ENCODE measurements around the gene KLF13. TPM values are rescaled to one million over a fixed set of nuclear protein-coding genes. Genes with fewer than 3 reads are reported as not detected.

The KLF13 gene
- total RNA-seq, 1 donor, result 58.6 TPM

DNA sequence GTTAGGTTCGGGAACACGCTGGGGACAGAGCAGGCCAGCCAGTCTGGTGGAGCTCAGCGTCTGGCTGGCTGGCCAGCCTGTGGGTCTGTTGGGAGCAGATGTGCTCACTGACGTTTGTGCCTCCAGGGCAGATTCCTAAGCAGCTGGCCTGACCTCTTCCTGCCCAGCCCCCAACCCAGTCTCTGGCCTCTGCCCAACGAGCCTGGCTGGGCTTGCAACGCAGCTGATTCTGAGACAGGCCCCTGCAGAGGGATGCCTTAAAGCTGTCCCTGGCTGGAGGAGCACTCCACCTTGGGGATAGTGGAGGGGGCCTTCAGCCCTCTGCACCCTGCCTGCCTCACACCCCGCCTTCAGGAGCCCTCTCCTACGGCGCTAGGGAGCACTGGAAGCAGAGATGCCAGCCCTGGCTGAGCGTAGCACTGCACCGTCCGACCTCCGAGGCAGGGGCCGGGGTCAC is 46.0 kb downstream of the KLF13 start:
- Histone ChIP-seq H3K79me2 (ENCODE audit: insufficient read depth, low read length) (peaks cover 84% of the 10 kb centered on the region), H3K4me3 (ENCODE audit: insufficient read depth, low read length) (no peak overlapping the region), H3K9me3 (ENCODE audit: low read depth, low read length) (no peaks in the 10 kb centered on the region), H4K20me1 (ENCODE audit: insufficient read depth, low read length) (peaks cover 28% of the 10 kb centered on the region), H2AFZ (ENCODE audit: low read length) (no peak overlapping the region), H3K27me3 (ENCODE audit: insufficient read depth, low read length) (no peaks in the 10 kb centered on the region), H3K27ac (ENCODE audit: low read depth, low read length) (no peak overlapping the region), H3K36me3 (ENCODE audit: insufficient read depth, low read length) (peaks cover 7% of the 10 kb centered on the region), H3K4me1 (ENCODE audit: insufficient read depth, low read length) (peaks cover 5% of the 10 kb centered on the region), H3K4me2 (ENCODE audit: insufficient read depth, low read length) (no peak overlapping the region)
- peak; percentile 94 for DNase-seq (ENCODE audit: insufficient read length, low spot score, missing footprints)
- TF ChIP-seq CTCF (IDR thresholded peaks at IDR 0.05; ENCODE audit: extremely low read depth, low read depth, low read length), result no peak

DNA sequence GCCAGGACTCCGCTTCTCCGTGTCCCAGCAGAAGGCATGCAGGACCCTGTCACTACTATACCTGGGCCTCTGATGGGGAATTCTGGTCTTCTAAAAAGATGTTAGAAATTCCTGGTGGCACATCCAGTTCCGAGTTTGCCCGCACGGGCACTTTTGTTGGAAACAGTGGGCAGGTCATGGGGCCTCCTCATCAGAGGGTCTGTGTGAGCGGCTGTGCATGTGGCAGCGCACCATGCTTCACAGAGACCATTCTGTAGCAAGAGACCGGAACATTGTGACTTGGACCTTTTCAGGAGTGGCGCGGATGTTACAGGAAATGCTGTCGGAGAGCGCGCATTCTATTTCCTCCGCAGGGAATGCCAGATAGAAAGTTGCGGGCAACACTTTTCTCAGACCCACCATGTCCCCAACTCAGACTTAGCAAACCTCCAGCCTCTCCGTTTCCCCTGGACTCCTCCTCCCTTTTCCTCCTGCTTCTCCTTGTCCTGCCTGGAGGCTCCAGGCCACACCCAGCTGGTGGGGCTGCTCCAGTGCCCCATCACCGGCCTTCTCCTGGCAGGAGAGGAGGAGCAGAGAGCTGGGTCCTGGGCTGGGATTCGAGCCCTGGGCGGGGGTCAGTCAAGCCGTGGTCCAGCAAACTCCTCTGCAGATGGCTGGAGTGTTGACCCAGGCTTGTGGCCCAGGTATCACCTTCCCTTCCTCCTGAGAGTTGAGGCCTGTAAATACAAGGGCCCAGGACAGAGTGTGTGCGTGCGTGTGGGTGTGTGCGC is 46.6 kb downstream of the KLF13 start:
- Histone ChIP-seq H3K4me2 (ENCODE audit: insufficient read depth, low read length) (no peak overlapping the region), H3K4me3 (ENCODE audit: insufficient read depth, low read length) (no peak overlapping the region), H3K9me3 (ENCODE audit: low read depth, low read length) (no peaks in the 10 kb centered on the region), H3K27ac (ENCODE audit: low read depth, low read length) (no peak overlapping the region), H3K79me2 (ENCODE audit: insufficient read depth, low read length) (peaks cover 81% of the 10 kb centered on the region), H2AFZ (ENCODE audit: low read length) (no peak overlapping the region), H3K36me3 (ENCODE audit: insufficient read depth, low read length) (peaks cover 7% of the 10 kb centered on the region), H4K20me1 (ENCODE audit: insufficient read depth, low read length) (peaks cover 28% of the 10 kb centered on the region), H3K27me3 (ENCODE audit: insufficient read depth, low read length) (no peaks in the 10 kb centered on the region), H3K4me1 (ENCODE audit: insufficient read depth, low read length) (peaks cover 5% of the 10 kb centered on the region)
- DNase-seq (ENCODE audit: insufficient read length, low spot score, missing footprints), result peak; percentile 72
- no peak for TF ChIP-seq CTCF (IDR thresholded peaks at IDR 0.05; ENCODE audit: extremely low read depth, low read depth, low read length)

DNA sequence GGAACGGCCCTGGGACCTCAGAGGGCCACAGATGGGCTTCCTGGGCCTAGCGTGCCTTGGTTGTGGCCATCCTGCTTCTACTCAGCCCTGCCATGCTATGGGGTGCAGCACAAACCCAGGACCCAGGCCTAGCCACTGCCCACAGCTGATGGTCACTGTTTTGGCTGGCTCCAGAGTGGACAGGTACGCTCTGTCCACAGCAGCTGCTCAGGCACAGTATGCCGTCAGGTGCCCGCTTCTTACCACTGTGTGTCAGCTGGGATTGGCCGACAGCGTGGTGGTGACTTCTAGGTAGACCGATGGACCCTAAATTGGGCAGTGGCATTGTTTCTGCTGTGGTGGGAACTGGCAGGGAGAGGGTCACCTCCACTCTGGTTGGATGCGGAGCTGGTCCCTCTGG is 47.3 kb downstream of the KLF13 start:
- Histone ChIP-seq H3K79me2 (ENCODE audit: insufficient read depth, low read length) (peaks cover 77% of the 10 kb centered on the region), H3K4me2 (ENCODE audit: insufficient read depth, low read length) (no peak overlapping the region), H3K27me3 (ENCODE audit: insufficient read depth, low read length) (no peaks in the 10 kb centered on the region), H4K20me1 (ENCODE audit: insufficient read depth, low read length) (peaks cover 28% of the 10 kb centered on the region), H3K36me3 (ENCODE audit: insufficient read depth, low read length) (peaks cover 7% of the 10 kb centered on the region), H3K9me3 (ENCODE audit: low read depth, low read length) (no peaks in the 10 kb centered on the region), H3K4me1 (ENCODE audit: insufficient read depth, low read length) (peaks cover 5% of the 10 kb centered on the region), H3K4me3 (ENCODE audit: insufficient read depth, low read length) (no peak overlapping the region), H2AFZ (ENCODE audit: low read length) (no peak overlapping the region), H3K27ac (ENCODE audit: low read depth, low read length) (no peak overlapping the region)
- DNase-seq (ENCODE audit: insufficient read length, low spot score, missing footprints), result peak; percentile 62
- no peak for TF ChIP-seq CTCF (IDR thresholded peaks at IDR 0.05; ENCODE audit: extremely low read depth, low read depth, low read length)

DNA sequence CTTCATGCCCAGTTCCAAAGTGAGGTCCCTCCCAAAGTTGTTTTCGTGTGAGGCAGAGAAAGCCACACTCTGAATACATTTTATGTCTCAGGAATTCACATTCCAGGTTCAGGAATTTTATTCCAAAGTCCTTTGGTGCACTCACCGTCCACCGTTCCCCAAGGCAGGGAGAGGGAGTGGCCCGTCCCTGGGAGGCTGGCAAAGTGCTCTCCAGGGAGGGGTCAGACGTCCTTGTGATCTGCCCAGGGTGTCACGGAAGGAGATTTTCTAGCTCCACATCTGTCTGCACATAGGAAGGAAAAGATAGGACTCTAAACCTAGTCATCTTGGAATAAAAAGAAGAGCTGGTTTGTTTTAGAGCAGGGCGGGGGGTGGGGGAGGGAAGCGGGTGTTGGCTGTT is 47.9 kb downstream of the KLF13 start:
- Histone ChIP-seq H4K20me1 (ENCODE audit: insufficient read depth, low read length) (peaks cover 28% of the 10 kb centered on the region), H2AFZ (ENCODE audit: low read length) (no peak overlapping the region), H3K9me3 (ENCODE audit: low read depth, low read length) (no peaks in the 10 kb centered on the region), H3K27ac (ENCODE audit: low read depth, low read length) (no peak overlapping the region), H3K36me3 (ENCODE audit: insufficient read depth, low read length) (peaks cover 7% of the 10 kb centered on the region), H3K4me2 (ENCODE audit: insufficient read depth, low read length) (no peak overlapping the region), H3K4me1 (ENCODE audit: insufficient read depth, low read length) (peaks cover 5% of the 10 kb centered on the region), H3K27me3 (ENCODE audit: insufficient read depth, low read length) (no peaks in the 10 kb centered on the region), H3K79me2 (ENCODE audit: insufficient read depth, low read length) (peaks cover 72% of the 10 kb centered on the region), H3K4me3 (ENCODE audit: insufficient read depth, low read length) (no peak overlapping the region)
- TF ChIP-seq CTCF (IDR thresholded peaks at IDR 0.05; ENCODE audit: extremely low read depth, low read depth, low read length), result no peak
- DNase-seq (ENCODE audit: insufficient read length, low spot score, missing footprints), result peak; percentile 69

Measured in osteoblast (primary cell).